DND-41 (cell line): ENCODE data around the gene WFDC5.

ENCODE experiments used
- CTCF ChIP-seq: IDR thresholded peaks from 2 replicates; pipeline ENCODE4 v1.5.1; 2012; ENCODE audit warnings: borderline replicate concordance, low read length, moderate library complexity, mild to moderate bottlenecking; ENCODE audit not compliant: poor library complexity, severe bottlenecking; ENCODE audit errors: extremely low read depth
- EZH2 ChIP-seq: IDR thresholded peaks from 3 replicates; pipeline ENCODE4 v1.6.1; 2012; ENCODE audit warnings: borderline replicate concordance, low read depth, mild to moderate bottlenecking, moderate library complexity, low read length, inconsistent platforms; ENCODE audit not compliant: severe bottlenecking

GRCh38 chr20:45101333-45101850 lies 13.6 kb downstream of the WFDC5 start:
- TF ChIP-seq CTCF (no peak), EZH2 (no peak)
